HG02870 (cell line): ENCODE data around the gene TIGD4.

Experiments
- ATAC-seq: cut with Tn5 transposase; IDR thresholded peaks from one replicate; pipeline ENCODE4 v1.9.1; 2021; ENCODE audit warnings: mild to moderate bottlenecking, moderate library complexity; ENCODE audit not compliant: unreplicated experiment

The TIGD4 gene

GRCh38 chr4:152779513-152780266 lies at the start of gene TIGD4, which contains the start of gene ARFIP1:
TSS of gene TIGD4 (minus strand) at chr4:152779730. CDS start at chr4:152771004, 8,726 bp downstream.
TSS of gene ARFIP1 (plus strand) at chr4:152779954. CDS start at chr4:152829634, 49,680 bp downstream.
- ATAC-seq: peak; percentile 91

- no peak for ATAC-seq
These were observed 48.6 kb upstream of the TIGD4 start for GRCh38 chr4:152828122-152828521.

GRCh38 chr4:152825336-152825735 lies 45.8 kb upstream of the TIGD4 start:
- no peak for ATAC-seq

- ATAC-seq: no peak
These were observed 45.0 kb upstream of the TIGD4 start for GRCh38 chr4:152824561-152824960.

- ATAC-seq: no peak
These were observed 42.8 kb upstream of the TIGD4 start for GRCh38 chr4:152822323-152822722.

- no peak for ATAC-seq
These were observed 40.5 kb upstream of the TIGD4 start for GRCh38 chr4:152820073-152820472.

GRCh38 chr4:152819026-152819645 lies 39.6 kb upstream of the TIGD4 start:
- ATAC-seq: no peak

- ATAC-seq: no peak
These were observed 37.8 kb upstream of the TIGD4 start for GRCh38 chr4:152817331-152817730.

GRCh38 chr4:152815078-152815477 lies 35.5 kb upstream of the TIGD4 start:
- ATAC-seq: no peak

- ATAC-seq: no peak
These were observed 31.3 kb upstream of the TIGD4 start for GRCh38 chr4:152810715-152811287.

- no peak for ATAC-seq
These were observed 29.1 kb upstream of the TIGD4 start for GRCh38 chr4:152808670-152809069.

GRCh38 chr4:152807294-152807829 lies 27.8 kb upstream of the TIGD4 start:
- ATAC-seq: no peak

- ATAC-seq: no peak
These were observed 27.1 kb upstream of the TIGD4 start for GRCh38 chr4:152806501-152807125.

GRCh38 chr4:152805818-152806217 lies 26.3 kb upstream of the TIGD4 start:
- ATAC-seq: no peak

- ATAC-seq: no peak
These were observed 25.6 kb upstream of the TIGD4 start for GRCh38 chr4:152805071-152805650.

GRCh38 chr4:152803541-152803940 lies 24.0 kb upstream of the TIGD4 start:
- no peak for ATAC-seq

GRCh38 chr4:152795891-152796290 lies 16.4 kb upstream of the TIGD4 start:
- ATAC-seq: no peak

GRCh38 chr4:152786627-152787026 lies 7.1 kb upstream of the TIGD4 start:
- no peak for ATAC-seq

- no peak for ATAC-seq
These were observed 6.4 kb upstream of the TIGD4 start for GRCh38 chr4:152785639-152786615.
